Adrenal gland (tissue), 5 donors: ENCODE results near the gene CHST8.

ENCODE experiments used
- CTCF ChIP-seq, 6 experiments: fragments of 450-650 bp in 4 of 6; fragments of 200-600 bp in 2 of 6; sonication (generic) in 1 of 6; IDR thresholded peaks; 1 replicate in 5 of 6; 2 replicates in 1 of 6; pipeline versions ENCODE4 v1.5.1 to v1.8.0; 2016 to 2021; ENCODE audit warnings: antibody characterized with exemption in 6 of 6, mild to moderate bottlenecking in 2 of 6, moderate library complexity in 1 of 6
- POLR2A ChIP-seq, 2 donors: fragments of 450-650 bp; IDR thresholded peaks; one replicate each; pipeline ENCODE4 v1.6.1; 2017; ENCODE audit warnings: antibody characterized with exemption in 2 of 2, mild to moderate bottlenecking in 2 of 2, moderate library complexity in 1 of 2
- donor health status: DM: no; HTN: no; CAD: no.

GRCh38 chr19:33673258-33673875 is 51.6 kb downstream of the CHST8 start:
- TF ChIP-seq CTCF (IDR thresholded peaks at IDR 0.05) (no peak), POLR2A (IDR thresholded peaks at IDR 0.05) (no peak)
